Activated CD8-positive, alpha-beta T cell treated with anti-CD3 and anti-CD28 coated beads for 36 hours (primary cell): ENCODE measurements around the gene NLRP8. TPM values are rescaled to one million over a fixed set of nuclear protein-coding genes. Genes with fewer than 3 reads are reported as not detected.

Experiments
- ATAC-seq: fragments of 200-7000 bp; cut with Tn5 transposase; one replicate; pipeline ENCODE4 v1.10.0; 2021; ENCODE audit warnings: mild to moderate bottlenecking, moderate library complexity
- CTCF ChIA-PET: fragments of 350-600 bp; sonication (Branson Sonifier 250); formaldehyde crosslinking; loops from one replicate; lab custom pipeline; 2021; ENCODE audit warnings: antibody characterized with exemption; lab: Charles Lee
- POLR2A ChIA-PET: fragments of 350-600 bp; sonication (Branson Sonifier 250); formaldehyde crosslinking; loops from one replicate; lab custom pipeline; 2021; ENCODE audit warnings: antibody characterized with exemption; lab: Charles Lee
- DNase-seq: peaks from one replicate; pipeline ENCODE4 v3.0.0-alpha.2; 2020
- H3K27ac Mint-ChIP-seq: one replicate; pipeline ENCODE4 v1.8.0; 2021; ENCODE audit warnings: mild to moderate bottlenecking, mixed read lengths
- H3K27me3 Mint-ChIP-seq: one replicate; pipeline ENCODE4 v1.8.0; 2021; ENCODE audit warnings: mixed read lengths
- H3K36me3 Mint-ChIP-seq: one replicate; pipeline ENCODE4 v1.8.0; 2021; ENCODE audit warnings: low read depth, mixed read lengths
- H3K4me1 Mint-ChIP-seq: one replicate; pipeline ENCODE4 v1.8.0; 2021; ENCODE audit warnings: low read depth, mixed read lengths
- H3K4me3 Mint-ChIP-seq: one replicate; pipeline ENCODE4 v1.8.0; 2021; ENCODE audit warnings: mild to moderate bottlenecking, moderate library complexity, mixed read lengths
- H3K9me3 Mint-ChIP-seq: one replicate; pipeline ENCODE4 v1.8.0; 2021; ENCODE audit warnings: mixed read lengths
- intact Hi-C: fragments of 100-400 bp; cut with micrococcal nuclease; formaldehyde crosslinking; loops from one replicate; pipeline ENCODE4 v1.10.0; 2022
- total RNA-seq, 2 experiments: library from RNA; stranded (reverse); gene quantifications; one replicate each; pipeline ENCODE4 v1.2.3, GENCODE V29; 2021
- TF ChIP-seq, protein P1 (sequence below): fragments of 200-600 bp; IDR thresholded peaks from one replicate; pipeline ENCODE4 v1.8.0; 2022; ENCODE audit warnings: antibody characterized with exemption, mild to moderate bottlenecking

Gene NLRP8
- total RNA-seq, 2 experiments from 2014 or later: not detected

DNA sequence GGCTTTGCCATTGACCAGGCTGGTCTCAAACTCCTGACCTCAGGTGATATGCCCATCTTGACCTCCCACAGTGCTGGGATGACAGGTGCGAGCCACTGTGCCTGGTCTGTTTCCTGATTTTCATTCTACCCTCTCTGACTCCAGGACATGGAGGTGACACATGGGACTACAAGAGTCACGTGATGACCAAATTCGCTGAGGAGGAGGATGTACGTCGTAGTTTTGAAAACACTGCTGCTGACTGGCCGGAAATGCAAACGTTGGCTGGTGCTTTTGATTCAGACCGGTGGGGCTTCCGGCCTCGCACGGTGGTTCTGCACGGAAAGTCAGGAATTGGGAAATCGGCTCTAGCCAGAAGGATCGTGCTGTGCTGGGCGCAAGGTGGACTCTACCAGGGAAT, 79.1 kb downstream of the NLRP8 start:
- H3K4me1 Mint-ChIP-seq: no peaks in the 10 kb centered on the region
- no peak overlapping the region for H3K4me3 Mint-ChIP-seq

More for the DNA sequence above, 79.1 kb downstream of the NLRP8 start:
- Mint-ChIP-seq H3K36me3 (no peaks in the 10 kb centered on the region), H3K9me3 (peaks cover 6% of the 10 kb centered on the region), H3K27ac (no peak overlapping the region), H3K27me3 (no peaks in the 10 kb centered on the region)
- intact Hi-C loops: no loop called here
- ATAC-seq (no peak), DNase-seq (no peak)
- TF ChIP-seq, protein P1, sequence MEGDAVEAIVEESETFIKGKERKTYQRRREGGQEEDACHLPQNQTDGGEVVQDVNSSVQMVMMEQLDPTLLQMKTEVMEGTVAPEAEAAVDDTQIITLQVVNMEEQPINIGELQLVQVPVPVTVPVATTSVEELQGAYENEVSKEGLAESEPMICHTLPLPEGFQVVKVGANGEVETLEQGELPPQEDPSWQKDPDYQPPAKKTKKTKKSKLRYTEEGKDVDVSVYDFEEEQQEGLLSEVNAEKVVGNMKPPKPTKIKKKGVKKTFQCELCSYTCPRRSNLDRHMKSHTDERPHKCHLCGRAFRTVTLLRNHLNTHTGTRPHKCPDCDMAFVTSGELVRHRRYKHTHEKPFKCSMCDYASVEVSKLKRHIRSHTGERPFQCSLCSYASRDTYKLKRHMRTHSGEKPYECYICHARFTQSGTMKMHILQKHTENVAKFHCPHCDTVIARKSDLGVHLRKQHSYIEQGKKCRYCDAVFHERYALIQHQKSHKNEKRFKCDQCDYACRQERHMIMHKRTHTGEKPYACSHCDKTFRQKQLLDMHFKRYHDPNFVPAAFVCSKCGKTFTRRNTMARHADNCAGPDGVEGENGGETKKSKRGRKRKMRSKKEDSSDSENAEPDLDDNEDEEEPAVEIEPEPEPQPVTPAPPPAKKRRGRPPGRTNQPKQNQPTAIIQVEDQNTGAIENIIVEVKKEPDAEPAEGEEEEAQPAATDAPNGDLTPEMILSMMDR: no peak
- POLR2A ChIA-PET: no interaction called here
- CTCF ChIA-PET: no interaction called here

Other genes with a start within 250 kb of the NLRP8 start
- gene NLRP9, start 209.4 kb upstream of the NLRP8 start, total RNA-seq: not detected
- not detected for gene RFPL4A, start 188.7 kb upstream of the NLRP8 start, total RNA-seq
- gene RFPL4AL1, start 178.7 kb upstream of the NLRP8 start, total RNA-seq: not detected
- under 1 TPM in 1 of 2 experiments, not detected in 1; 0.14 TPM for gene NLRP11, start 115.8 kb upstream of the NLRP8 start, total RNA-seq
- gene NLRP4, start 111.3 kb upstream of the NLRP8 start, total RNA-seq: not detected
- gene NLRP13, start 15.5 kb upstream of the NLRP8 start, total RNA-seq: not detected
- gene NLRP5, start 38.9 kb downstream of the NLRP8 start, total RNA-seq: not detected
- gene ZNF787, start 173.5 kb downstream of the NLRP8 start, total RNA-seq: 10 to 100 TPM; 24.2 to 25.8 TPM
- 10 to 100 TPM; 25.3 to 35.2 TPM for gene ZNF444, start 193.5 kb downstream of the NLRP8 start, total RNA-seq
- gene GALP, start 228.2 kb downstream of the NLRP8 start, total RNA-seq: not detected
- gene ZSCAN5B, start 250.0 kb downstream of the NLRP8 start, total RNA-seq: not detected